HG02973 (cell line): ENCODE data around the gene WDR20.
"Not testable (repeated sequence)": the region's sequence is repeated elsewhere in the genome, so short reads cannot be mapped to it uniquely, and the experiment has no call there.

ENCODE experiments used
- ATAC-seq: cut with Tn5 transposase; IDR thresholded peaks from one replicate; pipeline ENCODE4 v1.9.1; 2021; ENCODE audit warnings: moderate library complexity; ENCODE audit not compliant: unreplicated experiment

The WDR20 gene

GRCh38 chr14:102131741-102132140 lies 8.0 kb upstream of the WDR20 start:
- no peak for ATAC-seq

GRCh38 chr14:102134021-102134420 lies 5.7 kb upstream of the WDR20 start:
- ATAC-seq: not testable (repeated sequence)

- ATAC-seq: not testable (repeated sequence)
Measured at GRCh38 chr14:102134719-102135118, 5.0 kb upstream of the WDR20 start.

GRCh38 chr14:102135456-102135855 lies 4.2 kb upstream of the WDR20 start:
- not testable (repeated sequence) for ATAC-seq

DNA sequence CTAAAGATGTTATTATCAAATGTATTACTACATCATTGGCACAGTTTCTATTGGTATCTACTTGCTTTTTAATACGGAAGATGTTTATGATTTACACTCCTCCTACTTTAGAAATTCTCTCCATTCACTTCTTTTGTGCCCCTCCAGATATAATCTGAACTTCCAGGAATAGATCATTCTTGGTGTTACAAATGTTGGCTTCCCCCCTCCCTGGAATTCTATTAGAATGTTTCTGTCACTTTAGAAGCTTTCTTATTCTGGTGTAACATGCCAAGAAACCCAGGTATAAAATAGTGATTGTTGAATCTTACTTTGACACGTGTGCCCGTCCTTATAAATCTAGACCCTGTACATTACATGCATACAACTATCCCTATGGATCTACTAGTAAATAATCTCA lies 1.2 kb upstream of the WDR20 start:
- ATAC-seq: no peak

GRCh38 chr14:102138961-102139285 lies 774 bp upstream of the WDR20 start:
- no peak for ATAC-seq

DNA sequence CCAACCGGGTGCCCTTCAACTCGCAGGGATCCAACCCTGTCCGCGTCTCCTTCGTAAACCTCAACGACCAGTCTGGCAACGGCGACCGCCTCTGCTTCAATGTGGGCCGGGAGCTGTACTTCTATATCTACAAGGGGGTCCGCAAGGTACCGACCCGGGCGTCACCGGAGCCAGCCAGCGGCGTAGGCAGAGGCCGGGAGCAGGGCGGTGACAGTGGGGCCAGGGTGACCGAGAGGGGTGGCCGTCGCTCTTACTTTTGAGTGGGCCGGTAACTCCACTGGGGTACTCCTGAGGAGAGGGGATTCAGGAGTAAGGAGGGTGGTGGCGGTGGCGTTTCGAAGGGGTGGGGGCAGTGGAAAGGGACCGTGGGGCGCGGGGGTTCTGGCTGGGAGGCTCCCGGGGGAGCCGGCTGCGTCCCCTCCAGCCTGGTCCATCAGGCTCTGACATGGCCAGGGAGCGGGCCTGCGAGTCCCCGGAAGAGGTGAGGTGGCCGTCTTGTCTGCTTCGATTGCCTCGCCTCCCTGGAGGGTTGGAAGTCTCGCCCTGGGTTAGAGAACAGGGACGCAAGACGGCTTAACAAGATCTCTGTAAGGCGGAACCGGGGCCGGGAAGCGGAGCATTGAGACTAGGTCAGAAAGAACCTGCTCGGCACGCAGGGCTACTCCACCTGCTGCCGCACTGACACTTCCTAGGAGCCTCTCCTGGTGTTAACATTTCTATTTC lies 491 bp downstream of the WDR20 start:
- peak; percentile 17 for ATAC-seq

DNA sequence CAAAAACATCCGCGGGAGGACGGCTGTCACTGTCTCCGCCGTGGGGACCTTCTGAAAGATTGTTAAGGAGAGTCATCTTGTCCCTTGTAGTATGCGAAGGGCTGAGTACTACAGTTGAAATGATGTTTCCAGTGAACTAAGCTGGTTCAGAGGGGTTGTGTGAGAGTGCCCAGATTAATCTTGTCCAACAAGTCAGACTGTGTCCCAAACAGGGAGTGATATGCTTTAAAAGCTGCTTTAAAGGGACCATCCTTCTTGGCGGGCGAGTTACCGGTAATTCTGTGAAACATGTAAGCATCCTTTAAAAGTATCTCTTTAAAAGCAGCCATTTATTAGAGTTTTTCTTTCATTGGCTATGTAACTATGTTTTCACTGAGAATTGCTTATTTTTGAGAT lies 1.1 kb downstream of the WDR20 start:
- no peak for ATAC-seq

- ATAC-seq: no peak
Measured at GRCh38 chr14:102141797-102142196, 2.1 kb downstream of the WDR20 start.

- no peak for ATAC-seq
Measured at GRCh38 chr14:102144914-102145313, 5.2 kb downstream of the WDR20 start.

GRCh38 chr14:102145395-102145794 lies 5.7 kb downstream of the WDR20 start:
- no peak for ATAC-seq

DNA sequence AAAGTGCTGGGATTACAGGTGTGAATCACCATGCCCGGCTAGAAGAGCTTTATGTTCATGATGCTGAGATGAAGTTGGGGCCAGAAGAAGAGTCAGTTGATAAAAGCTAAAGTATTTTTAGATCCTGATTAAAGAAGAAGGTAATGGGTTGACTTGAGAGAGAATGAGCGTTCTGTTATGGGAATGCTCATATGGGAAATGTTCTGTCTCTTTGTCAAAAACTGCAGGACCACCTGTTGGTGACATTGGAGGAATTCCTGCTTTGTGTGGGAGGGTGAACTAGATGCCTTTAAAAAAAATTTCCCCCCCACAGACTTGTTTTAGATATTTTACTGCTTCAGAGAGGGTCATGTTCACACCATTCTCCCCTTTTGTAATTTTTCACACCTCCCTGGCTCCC lies 6.7 kb downstream of the WDR20 start:
- no peak for ATAC-seq

DNA sequence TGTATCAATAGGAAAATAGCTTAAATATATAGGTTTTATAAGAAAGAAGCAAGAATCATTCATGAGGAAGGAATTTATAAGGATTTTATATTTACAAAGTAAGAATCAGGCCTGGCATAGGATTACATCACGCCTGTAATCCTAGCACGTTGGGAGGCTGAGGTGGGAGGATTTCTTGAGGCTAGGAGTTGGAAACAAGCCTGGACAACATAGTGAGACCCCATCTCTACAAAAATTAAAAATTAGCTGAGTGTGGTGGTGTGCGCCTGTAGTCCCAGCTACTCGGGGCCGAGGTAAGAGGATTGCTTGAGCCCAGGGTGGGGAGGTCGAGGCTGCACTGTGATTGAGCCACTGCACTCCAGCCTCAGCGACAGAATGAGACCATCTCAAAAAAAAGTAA lies 10.4 kb downstream of the WDR20 start:
- ATAC-seq: no peak

GRCh38 chr14:102150744-102151143 lies 11.0 kb downstream of the WDR20 start:
- no peak for ATAC-seq

- not testable (repeated sequence) for ATAC-seq
Measured at GRCh38 chr14:102151411-102151810, 11.7 kb downstream of the WDR20 start.

DNA sequence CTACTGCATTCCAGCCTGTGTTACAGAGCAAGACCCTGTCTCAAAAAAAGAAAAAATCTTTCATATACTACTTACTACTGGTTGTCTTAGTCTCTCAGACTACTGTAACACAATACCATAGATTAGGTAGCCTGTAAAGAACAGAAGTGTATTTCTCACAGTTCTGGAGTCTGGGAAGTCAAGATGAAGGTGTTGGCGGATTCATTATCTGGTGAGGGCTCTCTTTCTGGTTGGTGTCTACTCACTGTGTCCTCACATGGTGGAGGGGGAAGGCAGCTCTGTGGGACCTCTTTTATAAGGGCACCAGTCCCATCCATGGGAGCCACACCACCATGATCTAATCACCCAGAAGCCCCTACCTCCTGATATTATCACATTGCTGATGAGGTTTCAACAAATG lies 14.4 kb downstream of the WDR20 start:
- no peak for ATAC-seq

DNA sequence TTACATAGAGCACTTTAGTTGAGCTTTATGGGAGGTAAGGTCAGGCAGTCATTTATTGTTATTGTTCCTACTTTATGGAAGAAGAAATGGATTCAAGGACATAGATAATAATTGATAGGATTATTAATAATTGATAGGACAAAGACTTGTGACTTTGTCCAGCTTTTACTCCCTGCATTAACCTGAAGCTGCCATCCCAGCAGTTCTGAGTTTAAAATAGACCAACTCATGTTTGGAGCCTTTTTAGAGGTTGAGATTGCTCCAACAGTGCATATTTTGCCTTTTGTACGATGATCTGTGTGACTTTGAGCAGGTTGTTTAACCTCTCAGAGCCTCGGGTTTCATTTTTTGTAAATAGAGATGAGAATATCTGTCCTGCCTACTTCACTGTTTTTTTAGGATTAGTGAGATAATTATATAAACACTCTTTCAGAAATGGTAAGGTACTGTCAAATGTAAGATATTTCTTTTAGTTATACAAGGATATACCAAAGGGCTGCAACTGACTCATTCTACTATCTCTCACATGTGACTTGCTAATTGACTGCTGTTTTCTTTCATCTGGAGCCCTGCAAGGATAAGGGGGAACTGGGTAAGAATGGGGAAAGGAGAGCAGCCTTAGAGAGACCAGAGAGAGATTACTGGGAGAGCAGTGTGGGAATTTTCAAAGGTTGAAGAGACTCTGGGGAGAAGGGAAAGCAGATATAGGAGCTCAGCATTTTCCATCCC lies 15.3 kb downstream of the WDR20 start:
- ATAC-seq: no peak

GRCh38 chr14:102157346-102157745 lies 17.6 kb downstream of the WDR20 start:
- no peak for ATAC-seq

DNA sequence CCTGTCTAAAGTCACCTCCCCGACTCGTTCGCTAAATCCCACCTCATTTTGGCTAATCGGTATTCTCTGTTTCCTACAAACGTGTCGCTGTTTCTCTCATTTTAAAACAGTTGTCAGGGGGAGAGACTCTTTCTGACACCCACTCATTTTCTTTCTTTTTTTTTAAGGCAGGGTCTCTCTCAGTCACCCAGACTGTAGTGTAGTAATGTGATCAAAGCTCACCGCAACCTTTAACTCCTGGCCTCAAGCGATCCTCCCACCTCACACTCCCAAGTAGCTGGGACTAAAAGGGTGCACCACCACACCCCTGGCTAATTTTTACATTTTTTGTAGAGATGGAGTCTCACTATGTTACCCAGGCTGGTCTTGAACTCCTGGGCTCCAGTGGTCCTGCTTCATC lies 19.1 kb downstream of the WDR20 start:
- no peak for ATAC-seq

DNA sequence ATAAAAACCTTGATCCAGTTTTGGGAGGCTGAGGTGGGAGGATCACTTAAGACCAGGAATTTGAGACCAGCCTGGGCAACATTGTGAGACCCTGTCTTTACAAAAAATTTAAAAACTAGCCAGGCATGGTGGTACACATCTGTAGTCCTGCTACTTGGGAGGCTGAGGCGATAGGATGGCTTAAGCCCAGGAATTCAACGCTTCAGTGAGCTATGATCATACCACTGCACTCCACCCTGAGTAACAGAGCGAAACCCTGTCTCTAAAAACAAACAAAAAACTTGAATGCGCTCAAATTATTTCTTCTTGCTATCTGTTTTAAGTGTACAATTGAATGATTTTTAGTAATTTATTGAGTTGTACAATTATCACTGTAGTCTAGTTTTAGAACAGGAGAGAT lies 20.1 kb downstream of the WDR20 start:
- ATAC-seq: no peak

DNA sequence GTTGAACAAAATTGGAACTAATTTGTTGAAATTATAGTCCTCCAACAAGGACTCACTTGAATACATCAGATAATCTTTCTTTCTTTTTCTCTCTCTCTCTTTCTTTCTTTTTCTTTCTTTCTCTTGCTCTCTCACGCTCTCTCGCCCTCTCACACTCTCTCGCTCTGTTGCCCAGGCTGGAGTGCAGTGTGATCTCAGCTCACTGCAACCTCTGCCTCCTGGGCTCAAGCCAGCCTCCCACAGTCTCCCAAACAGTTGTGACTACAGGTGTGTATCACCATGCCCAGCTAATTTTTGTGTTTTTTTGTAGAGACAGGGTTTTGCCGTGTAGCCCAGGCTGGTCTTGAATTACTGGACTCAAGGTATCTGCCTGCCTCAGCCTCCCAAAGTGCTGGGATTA lies 22.8 kb downstream of the WDR20 start:
- no peak for ATAC-seq

DNA sequence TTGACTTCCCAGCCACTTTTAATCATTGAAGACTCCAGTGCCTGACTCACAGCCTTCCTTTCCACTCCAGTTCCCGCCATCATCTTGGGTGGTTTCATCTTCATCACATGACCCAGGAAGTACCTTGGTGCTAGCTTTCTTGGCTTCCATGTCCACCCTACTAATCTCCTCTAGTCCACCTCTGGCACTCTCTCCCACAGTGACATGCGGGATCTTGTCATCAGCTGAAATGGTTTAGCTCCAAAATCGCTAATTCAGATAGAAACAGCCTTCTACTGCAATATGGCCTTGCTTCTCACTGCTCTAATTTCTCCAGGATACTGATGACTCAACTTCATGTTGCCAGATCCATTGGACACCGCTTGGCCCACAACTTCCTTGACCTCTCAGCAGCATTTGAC lies 24.5 kb downstream of the WDR20 start:
- ATAC-seq: no peak

GRCh38 chr14:102164965-102165364 lies 25.3 kb downstream of the WDR20 start:
- ATAC-seq: no peak
